Measurements from ENCODE around the gene RABGAP1. TPM values are rescaled to one million over a fixed set of nuclear protein-coding genes. Genes with fewer than 3 reads are reported as not detected.

Gene RABGAP1
- total RNA-seq, 1 donor from 2014 or later: 44.7 TPM

- Histone ChIP-seq H3K4me2 (ENCODE audit: low read length) (no peak overlapping the region), H3K9ac (ENCODE audit: low read length) (no peak overlapping the region), H4K20me1 (ENCODE audit: insufficient read depth, low read length) (peaks cover 59% of the 10 kb centered on the region), H3K36me3 (ENCODE audit: insufficient read depth, low read length) (no peaks in the 10 kb centered on the region), H3K4me1 (ENCODE audit: insufficient read depth, low read length) (peaks cover 7% of the 10 kb centered on the region), H3K79me2 (ENCODE audit: insufficient read depth, low read length) (peaks cover 90% of the 10 kb centered on the region), H3K9me3 (ENCODE audit: insufficient read depth, low read depth, low read length) (no peaks in the 10 kb centered on the region), H2AFZ (ENCODE audit: low read depth, low read length) (no peak overlapping the region), H3K27ac (ENCODE audit: low read depth, low read length) (no peak overlapping the region), H3K27me3 (ENCODE audit: insufficient read depth, low read length) (no peaks in the 10 kb centered on the region), H3K4me3 (ENCODE audit: insufficient read depth, low read depth, low read length) (no peak overlapping the region)
- Mint-ChIP-seq H3K27ac (ENCODE audit: unreplicated experiment) (peak overlapping the region; percentile 51), H3K4me1 (ENCODE audit: low read depth, unreplicated experiment) (peaks cover 23% of the 10 kb centered on the region), H3K9me3 (ENCODE audit: unreplicated experiment) (no peaks in the 10 kb centered on the region), H3K36me3 (ENCODE audit: low read depth, unreplicated experiment) (peaks cover 2% of the 10 kb centered on the region), H3K4me3 (ENCODE audit: unreplicated experiment) (peak overlapping the region; percentile 66), H3K27me3 (ENCODE audit: low read depth, unreplicated experiment) (no peaks in the 10 kb centered on the region)
- FAIRE-seq (no peak), DNase-seq (ENCODE audit: low read depth) (no peak)
- no peak for TF ChIP-seq EZH2 (IDR thresholded peaks at IDR 0.05; ENCODE audit: insufficient read depth, low read length)
- TF ChIP-seq CTCF (IDR thresholded peaks at IDR 0.05; ENCODE audit: insufficient read depth, low read depth, low read length): no peak
These were observed 4.4 kb downstream of the RABGAP1 start for GRCh38 chr9:122944960-122945888.

GRCh38 chr9:122946461-122947005 lies 5.7 kb downstream of the RABGAP1 start:
- Mint-ChIP-seq H3K4me1 (ENCODE audit: low read depth, unreplicated experiment) (peaks cover 23% of the 10 kb centered on the region), H3K36me3 (ENCODE audit: low read depth, unreplicated experiment) (peaks cover 2% of the 10 kb centered on the region), H3K9me3 (ENCODE audit: unreplicated experiment) (no peaks in the 10 kb centered on the region), H3K4me3 (ENCODE audit: unreplicated experiment) (no peak overlapping the region), H3K27ac (ENCODE audit: unreplicated experiment) (peak overlapping the region; percentile 30), H3K27me3 (ENCODE audit: low read depth, unreplicated experiment) (no peaks in the 10 kb centered on the region)
- H3K9ac ChIP-seq (ENCODE audit: low read length): no peak overlapping the region
- TF ChIP-seq EZH2 (IDR thresholded peaks at IDR 0.05; ENCODE audit: insufficient read depth, low read length) (no peak), CTCF (IDR thresholded peaks at IDR 0.05; ENCODE audit: insufficient read depth, low read depth, low read length) (no peak)
- H3K4me2 ChIP-seq (ENCODE audit: low read length): no peak overlapping the region
- H3K27me3 ChIP-seq (ENCODE audit: insufficient read depth, low read length): no peaks in the 10 kb centered on the region
- no peaks in the 10 kb centered on the region for H3K36me3 ChIP-seq (ENCODE audit: insufficient read depth, low read length)
- DNase-seq (ENCODE audit: low read depth) (no peak), FAIRE-seq (no peak)
- no peaks in the 10 kb centered on the region for H3K9me3 ChIP-seq (ENCODE audit: insufficient read depth, low read depth, low read length)
- H3K79me2 ChIP-seq (ENCODE audit: insufficient read depth, low read length): peaks cover 97% of the 10 kb centered on the region
- peaks cover 6% of the 10 kb centered on the region for H3K4me1 ChIP-seq (ENCODE audit: insufficient read depth, low read length)
- H4K20me1 ChIP-seq (ENCODE audit: insufficient read depth, low read length): peaks cover 67% of the 10 kb centered on the region
- no peak overlapping the region for H2AFZ ChIP-seq (ENCODE audit: low read depth, low read length)
- no peak overlapping the region for H3K4me3 ChIP-seq (ENCODE audit: insufficient read depth, low read depth, low read length)
- H3K27ac ChIP-seq (ENCODE audit: low read depth, low read length): no peak overlapping the region

Measured in astrocyte (in vitro differentiated cells and primary cell).